ENCODE measurements around the gene RSAD2. TPM values are rescaled to one million over a fixed set of nuclear protein-coding genes. Genes with fewer than 3 reads are reported as not detected.

Gene RSAD2, protein sequence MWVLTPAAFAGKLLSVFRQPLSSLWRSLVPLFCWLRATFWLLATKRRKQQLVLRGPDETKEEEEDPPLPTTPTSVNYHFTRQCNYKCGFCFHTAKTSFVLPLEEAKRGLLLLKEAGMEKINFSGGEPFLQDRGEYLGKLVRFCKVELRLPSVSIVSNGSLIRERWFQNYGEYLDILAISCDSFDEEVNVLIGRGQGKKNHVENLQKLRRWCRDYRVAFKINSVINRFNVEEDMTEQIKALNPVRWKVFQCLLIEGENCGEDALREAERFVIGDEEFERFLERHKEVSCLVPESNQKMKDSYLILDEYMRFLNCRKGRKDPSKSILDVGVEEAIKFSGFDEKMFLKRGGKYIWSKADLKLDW
- total RNA-seq: 1 to 10 TPM; 4.9 to 8.9 TPM
- 1 to 10 TPM; 1.7 to 8.3 TPM for polyA plus RNA-seq
- long read RNA-seq, donor 1, partial matches to known transcripts: 1 of 11 reads
- long read RNA-seq, donor 1, other reads (novel, unspliced or antisense): 6 of 11 reads
- long read RNA-seq, donor 2, partial matches to known transcripts: 0 of 5 reads
- long read RNA-seq, donor 2, other reads (novel, unspliced or antisense): 1 of 5 reads

DNA sequence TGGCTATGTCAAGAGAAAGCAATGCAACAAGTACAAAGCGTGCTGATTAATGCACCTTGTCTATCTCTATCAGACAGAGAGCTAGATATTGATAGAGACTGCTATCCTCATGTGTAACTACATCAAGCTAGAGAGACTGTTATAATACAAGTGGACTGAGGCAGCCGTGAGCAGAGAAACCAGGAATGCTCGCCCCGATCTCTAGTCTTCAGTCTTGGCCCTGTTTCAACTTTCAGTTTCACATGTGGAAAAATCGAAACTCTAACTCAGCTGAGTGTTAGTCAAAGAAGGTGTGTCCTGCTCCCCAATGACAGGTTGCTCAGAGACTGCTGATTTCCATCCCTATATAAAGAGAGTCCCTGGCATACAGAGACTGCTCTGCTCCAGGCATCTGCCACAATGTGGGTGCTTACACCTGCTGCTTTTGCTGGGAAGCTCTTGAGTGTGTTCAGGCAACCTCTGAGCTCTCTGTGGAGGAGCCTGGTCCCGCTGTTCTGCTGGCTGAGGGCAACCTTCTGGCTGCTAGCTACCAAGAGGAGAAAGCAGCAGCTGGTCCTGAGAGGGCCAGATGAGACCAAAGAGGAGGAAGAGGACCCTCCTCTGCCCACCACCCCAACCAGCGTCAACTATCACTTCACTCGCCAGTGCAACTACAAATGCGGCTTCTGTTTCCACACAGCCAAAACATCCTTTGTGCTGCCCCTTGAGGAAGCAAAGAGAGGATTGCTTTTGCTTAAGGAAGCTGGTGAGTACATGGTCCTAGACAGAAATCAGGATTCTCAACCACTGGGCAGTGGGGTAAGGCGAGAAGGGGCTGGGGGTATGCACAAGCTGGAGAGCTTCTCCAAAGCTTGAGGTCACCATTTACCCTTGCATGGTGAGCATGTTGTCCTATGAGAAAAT lies at the start of gene RSAD2:
Gene RSAD2, plus strand, starts transcription at position 376 of the 903 bp plus-strand sequence. Its CDS starts 24 bp downstream, at position 400.
- peak in 1 of 2 donors; percentile 47 for DNase-seq
- intact Hi-C loops (cut with DNase I): no loop called here
- 16 to 24% methylated on average over 10 of the region's 10 CpGs for WGBS, 2 donors
- Histone ChIP-seq H3K4me1 (ENCODE audit: control insufficient read depth in 1 of 2, insufficient read depth in 2 of 2, low read length in 2 of 2) (no peaks in the 10 kb centered on the region), H3K4me3 (ENCODE audit: low read length in 2 of 2) (peak within 1 kb of the TSS; percentile 46 to 79), H3K9me3 (ENCODE audit: control insufficient read depth, low read length) (peaks cover 1% of the 10 kb centered on the region), H3K36me3 (ENCODE audit: control insufficient read depth in 1 of 2, insufficient read depth in 2 of 2, low read length in 1 of 2) (no peaks in the 10 kb centered on the region), H3K27me3 (ENCODE audit: control insufficient read depth in 1 of 2, insufficient read depth in 2 of 2, low read length in 1 of 2) (no peaks in the 10 kb centered on the region), H3K27ac (ENCODE audit: low read depth in 1 of 2, low read length in 2 of 2) (no peak within 1 kb of the TSS)
- peak; percentile 83 for ATAC-seq (ENCODE audit: low FRiP score)

DNA sequence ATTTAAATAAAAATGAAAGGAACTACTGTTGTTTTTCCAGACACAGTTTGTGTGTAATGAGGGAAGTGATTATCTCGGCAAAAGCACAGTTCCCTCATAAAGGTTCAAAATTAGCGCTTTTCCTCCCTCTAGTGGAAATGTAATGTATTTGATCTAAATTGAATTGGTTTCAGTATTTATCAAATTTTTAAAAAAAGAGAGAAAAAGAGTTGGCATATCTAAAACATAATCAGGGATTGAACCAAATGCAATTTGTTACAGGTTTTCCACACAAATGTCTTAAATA lies 49.3 kb upstream of the RSAD2 start:
- no peaks in the 10 kb centered on the region for H3K27me3 ChIP-seq (ENCODE audit: control insufficient read depth in 1 of 2, insufficient read depth in 2 of 2, low read length in 1 of 2)
- H3K36me3 ChIP-seq (ENCODE audit: control insufficient read depth in 1 of 2, insufficient read depth in 2 of 2, low read length in 1 of 2): peaks cover 0 to 2% of the 10 kb centered on the region in 2 donors
- DNase-seq (no peak), ATAC-seq (ENCODE audit: low FRiP score) (peak; percentile 73)
- no peaks in the 10 kb centered on the region for H3K4me1 ChIP-seq (ENCODE audit: control insufficient read depth in 1 of 2, insufficient read depth in 2 of 2, low read length in 2 of 2)
- intact Hi-C loops (cut with DNase I): no loop called here
- H3K4me3 ChIP-seq (ENCODE audit: low read length in 2 of 2): no peak overlapping the region
- 12 to 18% methylated on average over 2 of the region's 2 CpGs for WGBS, 2 donors
- peaks cover 2% of the 10 kb centered on the region for H3K9me3 ChIP-seq (ENCODE audit: control insufficient read depth, low read length)
- H3K27ac ChIP-seq (ENCODE audit: low read depth in 1 of 2, low read length in 2 of 2): no peak overlapping the region

- DNase-seq: no peak
- 64 to 68% methylated on average over 1 of the region's 1 CpG for WGBS, 2 donors
- H3K4me3 ChIP-seq (ENCODE audit: low read length in 2 of 2): no peak overlapping the region
These were observed 46.3 kb upstream of the RSAD2 start for GRCh38 chr2:6831229-6831628.

GRCh38 chr2:6832596-6833299 lies 44.8 kb upstream of the RSAD2 start:
- Histone ChIP-seq H3K36me3 (ENCODE audit: control insufficient read depth in 1 of 2, insufficient read depth in 2 of 2, low read length in 1 of 2) (peaks cover 0 to 2% of the 10 kb centered on the region in 2 donors), H3K9me3 (ENCODE audit: control insufficient read depth, low read length) (peaks cover 2% of the 10 kb centered on the region), H3K4me3 (ENCODE audit: low read length in 2 of 2) (no peak overlapping the region), H3K27me3 (ENCODE audit: control insufficient read depth in 1 of 2, insufficient read depth in 2 of 2, low read length in 1 of 2) (no peaks in the 10 kb centered on the region), H3K4me1 (ENCODE audit: control insufficient read depth in 1 of 2, insufficient read depth in 2 of 2, low read length in 2 of 2) (no peaks in the 10 kb centered on the region), H3K27ac (ENCODE audit: low read depth in 1 of 2, low read length in 2 of 2) (no peak overlapping the region)
- no peak for ATAC-seq (ENCODE audit: low FRiP score)
- WGBS, 2 donors: 42% methylated on average over 2 of the region's 2 CpGs
- DNase-seq: no peak
- intact Hi-C loops (cut with DNase I): no loop called here

More at GRCh38 chr2:6831229-6831628, 46.3 kb upstream of the RSAD2 start:
- no peak for ATAC-seq (ENCODE audit: low FRiP score)
- no peak overlapping the region for H3K27ac ChIP-seq (ENCODE audit: low read depth in 1 of 2, low read length in 2 of 2)
- H3K9me3 ChIP-seq (ENCODE audit: control insufficient read depth, low read length): peaks cover 2% of the 10 kb centered on the region
- intact Hi-C loops (cut with DNase I): no loop called here
- no peaks in the 10 kb centered on the region for H3K4me1 ChIP-seq (ENCODE audit: control insufficient read depth in 1 of 2, insufficient read depth in 2 of 2, low read length in 2 of 2)
- peaks cover 0 to 2% of the 10 kb centered on the region in 2 donors for H3K36me3 ChIP-seq (ENCODE audit: control insufficient read depth in 1 of 2, insufficient read depth in 2 of 2, low read length in 1 of 2)
- no peaks in the 10 kb centered on the region for H3K27me3 ChIP-seq (ENCODE audit: control insufficient read depth in 1 of 2, insufficient read depth in 2 of 2, low read length in 1 of 2)

DNA sequence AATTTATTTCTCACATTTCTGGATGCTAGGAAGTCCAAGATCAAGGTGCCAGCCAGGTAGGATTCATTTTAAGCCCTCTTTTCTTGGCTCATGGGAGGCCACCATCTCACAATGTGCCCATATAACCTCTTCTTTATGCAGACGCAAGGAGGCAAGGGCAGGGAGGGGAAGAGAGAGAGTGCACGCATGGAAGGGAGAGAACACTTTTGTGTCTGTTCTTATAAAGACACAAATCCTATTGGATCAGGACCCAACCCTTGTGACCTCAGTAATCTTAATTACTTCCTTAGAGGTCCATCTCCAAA lies 44.3 kb upstream of the RSAD2 start:
- Histone ChIP-seq H3K4me1 (ENCODE audit: control insufficient read depth in 1 of 2, insufficient read depth in 2 of 2, low read length in 2 of 2) (no peaks in the 10 kb centered on the region), H3K27me3 (ENCODE audit: control insufficient read depth in 1 of 2, insufficient read depth in 2 of 2, low read length in 1 of 2) (no peaks in the 10 kb centered on the region), H3K9me3 (ENCODE audit: control insufficient read depth, low read length) (peaks cover 2% of the 10 kb centered on the region), H3K4me3 (ENCODE audit: low read length in 2 of 2) (no peak overlapping the region), H3K27ac (ENCODE audit: low read depth in 1 of 2, low read length in 2 of 2) (no peak overlapping the region), H3K36me3 (ENCODE audit: control insufficient read depth in 1 of 2, insufficient read depth in 2 of 2, low read length in 1 of 2) (peaks cover 0 to 2% of the 10 kb centered on the region in 2 donors)
- 92 to 97% methylated on average over 2 of the region's 2 CpGs for WGBS, 2 donors
- no peak for ATAC-seq (ENCODE audit: low FRiP score)
- intact Hi-C loops (cut with DNase I): no loop called here
- DNase-seq: no peak

DNA sequence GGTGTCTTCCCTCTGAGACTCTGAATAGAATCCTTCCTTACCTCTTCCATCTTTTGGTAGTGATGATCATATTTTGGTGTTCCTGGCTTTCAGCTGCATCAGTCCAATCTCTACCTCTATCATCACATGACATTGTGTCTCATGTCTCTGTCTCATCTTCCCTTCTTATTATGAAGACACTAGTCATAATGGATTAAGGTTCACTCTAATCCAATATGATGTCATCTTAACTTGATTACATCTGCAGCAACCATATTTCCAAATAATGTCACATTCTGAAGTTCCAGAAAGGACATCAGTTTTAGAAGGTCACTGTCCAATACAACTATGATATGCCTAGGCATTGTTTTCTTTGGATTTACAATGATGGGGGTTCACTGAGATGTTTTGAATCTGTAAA lies 43.4 kb upstream of the RSAD2 start:
- Histone ChIP-seq H3K4me1 (ENCODE audit: control insufficient read depth in 1 of 2, insufficient read depth in 2 of 2, low read length in 2 of 2) (no peaks in the 10 kb centered on the region), H3K9me3 (ENCODE audit: control insufficient read depth, low read length) (peaks cover 2% of the 10 kb centered on the region), H3K27ac (ENCODE audit: low read depth in 1 of 2, low read length in 2 of 2) (no peak overlapping the region), H3K4me3 (ENCODE audit: low read length in 2 of 2) (no peak overlapping the region), H3K36me3 (ENCODE audit: control insufficient read depth in 1 of 2, insufficient read depth in 2 of 2, low read length in 1 of 2) (peaks cover 0 to 2% of the 10 kb centered on the region in 2 donors), H3K27me3 (ENCODE audit: control insufficient read depth in 1 of 2, insufficient read depth in 2 of 2, low read length in 1 of 2) (no peaks in the 10 kb centered on the region)
- DNase-seq: no peak
- no peak for ATAC-seq (ENCODE audit: low FRiP score)
- intact Hi-C loops (cut with DNase I): no loop called here

- ATAC-seq (ENCODE audit: low FRiP score): no peak
- peaks cover 0 to 2% of the 10 kb centered on the region in 2 donors for H3K36me3 ChIP-seq (ENCODE audit: control insufficient read depth in 1 of 2, insufficient read depth in 2 of 2, low read length in 1 of 2)
- no peak overlapping the region for H3K4me3 ChIP-seq (ENCODE audit: low read length in 2 of 2)
- H3K27ac ChIP-seq (ENCODE audit: low read depth in 1 of 2, low read length in 2 of 2): no peak overlapping the region
- DNase-seq: no peak
- intact Hi-C loops (cut with DNase I): no loop called here
- no peaks in the 10 kb centered on the region for H3K27me3 ChIP-seq (ENCODE audit: control insufficient read depth in 1 of 2, insufficient read depth in 2 of 2, low read length in 1 of 2)
- H3K9me3 ChIP-seq (ENCODE audit: control insufficient read depth, low read length): peaks cover 2% of the 10 kb centered on the region
- no peaks in the 10 kb centered on the region for H3K4me1 ChIP-seq (ENCODE audit: control insufficient read depth in 1 of 2, insufficient read depth in 2 of 2, low read length in 2 of 2)
These were observed 42.1 kb upstream of the RSAD2 start for GRCh38 chr2:6835467-6835866.

DNA sequence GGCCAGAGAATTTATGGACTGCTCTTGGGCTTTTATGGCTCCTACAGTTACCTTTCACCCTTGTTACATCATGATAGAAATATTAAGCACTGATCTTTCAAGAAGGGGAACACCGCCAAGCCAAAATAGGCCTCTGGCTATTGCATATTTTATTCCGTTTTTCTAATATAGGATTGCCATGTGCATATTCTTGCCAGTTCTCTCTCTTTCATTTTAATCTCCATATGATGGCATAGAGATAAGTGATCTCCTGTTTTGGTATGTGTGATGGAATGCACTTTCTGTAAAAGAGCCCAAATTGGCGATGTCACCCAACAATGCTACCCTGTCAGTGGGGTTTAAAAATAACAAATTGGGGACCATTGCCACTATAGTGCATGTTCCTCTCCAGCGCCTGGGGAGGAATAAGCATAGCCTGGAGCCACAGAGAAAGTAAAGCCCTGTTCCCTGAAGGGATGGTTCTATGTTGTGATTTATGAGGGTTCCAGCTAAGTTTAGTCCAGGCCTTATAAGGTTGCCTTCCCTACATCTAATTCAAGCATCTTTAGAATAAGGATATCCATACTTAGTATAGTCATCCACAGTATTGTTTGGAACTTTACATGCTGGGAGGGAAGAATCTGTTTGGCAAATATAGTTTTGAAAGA lies 38.8 kb upstream of the RSAD2 start:
- Histone ChIP-seq H3K27ac (ENCODE audit: low read depth in 1 of 2, low read length in 2 of 2) (no peak overlapping the region), H3K4me3 (ENCODE audit: low read length in 2 of 2) (no peak overlapping the region), H3K36me3 (ENCODE audit: control insufficient read depth in 1 of 2, insufficient read depth in 2 of 2, low read length in 1 of 2) (no peaks in the 10 kb centered on the region), H3K4me1 (ENCODE audit: control insufficient read depth in 1 of 2, insufficient read depth in 2 of 2, low read length in 2 of 2) (no peaks in the 10 kb centered on the region), H3K27me3 (ENCODE audit: control insufficient read depth in 1 of 2, insufficient read depth in 2 of 2, low read length in 1 of 2) (no peaks in the 10 kb centered on the region), H3K9me3 (ENCODE audit: control insufficient read depth, low read length) (peaks cover 9% of the 10 kb centered on the region)
- 71 to 72% methylated on average over 4 of the region's 4 CpGs for WGBS, 2 donors
- ATAC-seq (ENCODE audit: low FRiP score) (no peak), DNase-seq (no peak)
- intact Hi-C loops (cut with DNase I): no loop called here

All from aorta (tissue), 5 donors.